HS-5 (cell line): ENCODE results near the gene COL5A1.

ENCODE experiments used
- DNase-seq: peaks from one replicate; pipeline ENCODE4 v3.0.0-alpha.2; 2012; ENCODE audit warnings: low read depth

Gene COL5A1

GRCh38 chr9:134606951-134607731 is 34.5 kb upstream of the COL5A1 start:
- DNase-seq: no peak

- DNase-seq: no peak
These were observed 33.6 kb upstream of the COL5A1 start for GRCh38 chr9:134607971-134608370.

- DNase-seq: no peak
These were observed 30.6 kb upstream of the COL5A1 start for GRCh38 chr9:134611046-134611445.

- DNase-seq: no peak
These were observed 29.3 kb upstream of the COL5A1 start for GRCh38 chr9:134612309-134612708.

GRCh38 chr9:134612715-134613114 is 28.9 kb upstream of the COL5A1 start:
- no peak for DNase-seq

GRCh38 chr9:134614256-134614655 is 27.3 kb upstream of the COL5A1 start:
- no peak for DNase-seq

GRCh38 chr9:134616341-134616740 is 25.3 kb upstream of the COL5A1 start:
- no peak for DNase-seq

GRCh38 chr9:134617246-134617645 is 24.4 kb upstream of the COL5A1 start:
- no peak for DNase-seq

GRCh38 chr9:134617836-134618162 is 23.8 kb upstream of the COL5A1 start:
- DNase-seq: no peak

GRCh38 chr9:134618163-134618832 is 23.3 kb upstream of the COL5A1 start:
- no peak for DNase-seq

GRCh38 chr9:134618833-134619447 is 22.7 kb upstream of the COL5A1 start:
- no peak for DNase-seq

- no peak for DNase-seq
These were observed 22.1 kb upstream of the COL5A1 start for GRCh38 chr9:134619448-134619982.

- DNase-seq: no peak
These were observed 21.5 kb upstream of the COL5A1 start for GRCh38 chr9:134619983-134620661.

GRCh38 chr9:134620751-134621557 is 20.6 kb upstream of the COL5A1 start:
- no peak for DNase-seq

GRCh38 chr9:134621558-134622110 is 20.0 kb upstream of the COL5A1 start:
- DNase-seq: no peak

GRCh38 chr9:134622896-134623257 is 18.7 kb upstream of the COL5A1 start:
- no peak for DNase-seq

GRCh38 chr9:134623258-134624066 is 18.1 kb upstream of the COL5A1 start:
- no peak for DNase-seq

- DNase-seq: no peak
These were observed 17.4 kb upstream of the COL5A1 start for GRCh38 chr9:134624137-134624591.

- peak; percentile 84 for DNase-seq
These were observed 16.9 kb upstream of the COL5A1 start for GRCh38 chr9:134624621-134625181.
